OCI-LY7 (cell line): ENCODE results near the gene CAMLG. TPM values are rescaled to one million over a fixed set of nuclear protein-coding genes. Genes with fewer than 3 reads are reported as not detected.
A peak's percentile ranks its signal among the peaks of the same experiment; 100 is the strongest.

Experiments
- BruUV-seq: library from RNA; stranded (reverse); fragments of 400-500 nt; replicated peaks from 2 replicates; lab custom pipeline; 2021; lab: Mats Ljungman, UMichigan
- CTCF ChIA-PET: fragments of 300-600 bp; sonication (Branson Sonifier 250); formaldehyde crosslinking; loops from one replicate; lab custom pipeline; 2022; ENCODE audit warnings: antibody characterized with exemption; ENCODE audit not compliant: unreplicated experiment; lab: Charles Lee
- POLR2A ChIA-PET: fragments of 300-600 bp; sonication (Branson Sonifier 250); formaldehyde crosslinking; loops from one replicate; lab custom pipeline; 2022; ENCODE audit warnings: antibody characterized with exemption; lab: Charles Lee
- DNase-seq: peaks from one replicate; pipeline ENCODE4 v3.0.0-alpha.2; 2015; ENCODE audit warnings: low spot score
- H2AFZ ChIP-seq: fragments of 200-600 bp; sonication (generic), shearing (Covaris generic); 2 replicates; pipeline ENCODE4 v1.6.1; 2014; ENCODE audit warnings: mild to moderate bottlenecking, antibody characterized with exemption, low read length, moderate library complexity
- H3K27ac ChIP-seq: fragments of 200-600 bp; sonication (generic); 2 replicates; pipeline ENCODE4 v1.5.1; 2014; ENCODE audit warnings: mixed run types, low read depth, mild to moderate bottlenecking, moderate library complexity, low read length, inconsistent platforms; ENCODE audit not compliant: poor library complexity, severe bottlenecking
- H3K36me3 ChIP-seq: fragments of 200-600 bp; sonication (generic); 2 replicates; pipeline ENCODE4 v1.6.1; 2014; ENCODE audit warnings: mild to moderate bottlenecking, antibody characterized with exemption, low read length, moderate library complexity, mixed read lengths; ENCODE audit not compliant: insufficient read depth
- H3K4me1 ChIP-seq: fragments of 200-600 bp; sonication (generic); 2 replicates; pipeline ENCODE4 v1.5.1; 2014; ENCODE audit warnings: mild to moderate bottlenecking, low read length; ENCODE audit not compliant: insufficient read depth, poor library complexity, severe bottlenecking
- H3K4me2 ChIP-seq: fragments of 200-600 bp; sonication (generic); 2 replicates; pipeline ENCODE4 v1.6.1; 2014; ENCODE audit warnings: mild to moderate bottlenecking, low read length
- H3K4me3 ChIP-seq: fragments of 200-600 bp; sonication (generic); 2 replicates; pipeline ENCODE4 v1.5.1; 2014; ENCODE audit warnings: mild to moderate bottlenecking, low read depth, low read length; ENCODE audit not compliant: poor library complexity, severe bottlenecking
- H3K79me2 ChIP-seq: fragments of 200-600 bp; sonication (generic); 2 replicates; pipeline ENCODE4 v1.6.1; 2016; ENCODE audit warnings: low read depth, mild to moderate bottlenecking, low read length, moderate library complexity, mixed read lengths; ENCODE audit not compliant: insufficient read depth
- H3K9me2 ChIP-seq: fragments of 200-600 bp; sonication (generic); 2 replicates; pipeline ENCODE4 v1.6.1; 2016; ENCODE audit warnings: mild to moderate bottlenecking, low read length, mixed read lengths; ENCODE audit not compliant: insufficient read depth
- H3K9me3 ChIP-seq: fragments of 200-600 bp; sonication (generic); 2 replicates; pipeline ENCODE4 v1.6.1; 2014; ENCODE audit warnings: mild to moderate bottlenecking, mixed run types, low read length, mixed read lengths
- H4K20me1 ChIP-seq: fragments of 200-600 bp; sonication (generic); 2 replicates; pipeline ENCODE4 v1.6.1; 2014; ENCODE audit warnings: mild to moderate bottlenecking, antibody characterized with exemption, low read length, moderate library complexity, mixed read lengths; ENCODE audit not compliant: insufficient read depth
- EZH2phosphoT487 ChIP-seq: fragments of 200-600 bp; sonication (generic); IDR thresholded peaks from 2 replicates; pipeline ENCODE4 v1.6.1; 2018; ENCODE audit warnings: low read depth, borderline replicate concordance, mild to moderate bottlenecking, mixed run types, antibody characterized with exemption, low read length, moderate library complexity, mixed read lengths
- intact Hi-C: fragments of 100-400 bp; cut with micrococcal nuclease; formaldehyde crosslinking; loops from one replicate; pipeline ENCODE4 v1.10.0; 2022; ENCODE audit not compliant: unreplicated experiment
- total RNA-seq, 2 experiments: library from RNA; depleted of rRNA in 1 of 2; stranded (reverse); fragments of >200 nt in 1 of 2; shearing (Covaris generic) in 1 of 2; gene quantifications; 2 replicates each; pipeline ENCODE4 v1.2.3, GENCODE V29; 2014 to 2022
- TF ChIP-seq, protein P1 (sequence below): fragments of 200-600 bp; sonication (generic); conservative IDR thresholded peaks from 2 replicates; pipeline ENCODE4 v1.5.1; 2014; ENCODE audit warnings: mild to moderate bottlenecking, antibody characterized with exemption, low read length, moderate library complexity, mixed read lengths

Gene CAMLG
- total RNA-seq, 2 experiments from 2014 or later = 28.5 to 36.6 TPM

- H3K9me2 ChIP-seq = no peaks in the 10 kb centered on the region
- H2AFZ ChIP-seq = no peak overlapping the region
- DNase-seq = no peak
- POLR2A ChIA-PET = interaction anchor here (0.6 to 0.7 kb wide), 2 partner anchors 42 to 86 kb away, joined by 4 to 5 read pairs; no protein-coding TSS in a partner anchor
- H4K20me1 ChIP-seq = no peaks in the 10 kb centered on the region
- peaks cover 3% of the 10 kb centered on the region; the same call in 1 of the 2 replicates for H3K79me2 ChIP-seq
- BruUV-seq = no TSS peak
- CTCF ChIA-PET = no interaction called here
- no peak overlapping the region for H3K27ac ChIP-seq
- H3K4me2 ChIP-seq = no peak overlapping the region
- TF ChIP-seq, protein P1, sequence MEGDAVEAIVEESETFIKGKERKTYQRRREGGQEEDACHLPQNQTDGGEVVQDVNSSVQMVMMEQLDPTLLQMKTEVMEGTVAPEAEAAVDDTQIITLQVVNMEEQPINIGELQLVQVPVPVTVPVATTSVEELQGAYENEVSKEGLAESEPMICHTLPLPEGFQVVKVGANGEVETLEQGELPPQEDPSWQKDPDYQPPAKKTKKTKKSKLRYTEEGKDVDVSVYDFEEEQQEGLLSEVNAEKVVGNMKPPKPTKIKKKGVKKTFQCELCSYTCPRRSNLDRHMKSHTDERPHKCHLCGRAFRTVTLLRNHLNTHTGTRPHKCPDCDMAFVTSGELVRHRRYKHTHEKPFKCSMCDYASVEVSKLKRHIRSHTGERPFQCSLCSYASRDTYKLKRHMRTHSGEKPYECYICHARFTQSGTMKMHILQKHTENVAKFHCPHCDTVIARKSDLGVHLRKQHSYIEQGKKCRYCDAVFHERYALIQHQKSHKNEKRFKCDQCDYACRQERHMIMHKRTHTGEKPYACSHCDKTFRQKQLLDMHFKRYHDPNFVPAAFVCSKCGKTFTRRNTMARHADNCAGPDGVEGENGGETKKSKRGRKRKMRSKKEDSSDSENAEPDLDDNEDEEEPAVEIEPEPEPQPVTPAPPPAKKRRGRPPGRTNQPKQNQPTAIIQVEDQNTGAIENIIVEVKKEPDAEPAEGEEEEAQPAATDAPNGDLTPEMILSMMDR = no peak
- TF ChIP-seq EZH2phosphoT487 = no peak
- no peaks in the 10 kb centered on the region for H3K4me1 ChIP-seq
- peaks cover 99% of the 10 kb centered on the region for H3K36me3 ChIP-seq
- no peaks in the 10 kb centered on the region for H3K9me3 ChIP-seq
- intact Hi-C loops = no loop called here
- H3K4me3 ChIP-seq = no peak overlapping the region
Measured at GRCh38 chr5:134769206-134769605, 30.9 kb downstream of the CAMLG start.

DNA sequence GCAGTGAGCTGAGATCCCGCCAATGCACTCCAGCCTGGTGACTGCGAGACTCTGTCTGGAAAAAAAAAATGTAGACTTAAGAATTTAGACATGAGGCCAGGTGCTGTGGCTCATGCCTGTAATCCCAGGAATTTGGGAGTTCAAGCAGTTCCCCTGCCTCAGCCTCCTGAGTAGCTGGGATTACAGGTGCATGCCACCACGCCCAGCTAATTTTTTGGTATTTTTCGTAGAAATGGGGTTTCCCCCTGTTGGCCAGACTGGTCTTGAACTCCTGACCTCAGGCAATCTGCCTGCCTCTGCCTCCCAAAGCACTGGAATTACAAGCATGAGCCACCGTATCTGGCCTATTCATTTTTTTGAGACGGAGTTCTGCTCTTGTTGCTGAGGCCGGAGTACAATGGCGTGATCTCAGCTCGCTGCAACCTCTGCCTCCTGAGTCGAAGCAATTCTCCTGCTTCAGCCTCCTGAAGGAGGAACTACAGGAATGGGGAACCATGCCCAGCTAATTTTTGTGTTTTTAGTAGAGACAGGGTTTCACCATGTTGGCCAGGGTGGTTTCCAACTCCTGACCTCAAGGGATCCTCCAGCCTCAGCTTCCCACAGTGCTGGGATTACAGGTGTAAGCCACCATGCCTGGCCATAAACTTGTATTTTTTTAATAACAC lies 34.2 kb downstream of the CAMLG start:
- Histone ChIP-seq H3K79me2 (no peaks in the 10 kb centered on the region), H3K9me3 (no peaks in the 10 kb centered on the region), H3K4me1 (peaks cover 7% of the 10 kb centered on the region), H3K4me2 (no peak overlapping the region), H3K36me3 (peaks cover 99% of the 10 kb centered on the region), H3K4me3 (no peak overlapping the region), H3K27ac (no peak overlapping the region), H4K20me1 (no peaks in the 10 kb centered on the region), H3K9me2 (no peaks in the 10 kb centered on the region), H2AFZ (no peak overlapping the region)
- CTCF ChIA-PET = no interaction called here
- POLR2A ChIA-PET = no interaction called here
- intact Hi-C loops = no loop called here
- TF ChIP-seq, protein P1 = no peak
- TF ChIP-seq EZH2phosphoT487 = no peak
- DNase-seq = no peak
- BruUV-seq = no TSS peak

DNA sequence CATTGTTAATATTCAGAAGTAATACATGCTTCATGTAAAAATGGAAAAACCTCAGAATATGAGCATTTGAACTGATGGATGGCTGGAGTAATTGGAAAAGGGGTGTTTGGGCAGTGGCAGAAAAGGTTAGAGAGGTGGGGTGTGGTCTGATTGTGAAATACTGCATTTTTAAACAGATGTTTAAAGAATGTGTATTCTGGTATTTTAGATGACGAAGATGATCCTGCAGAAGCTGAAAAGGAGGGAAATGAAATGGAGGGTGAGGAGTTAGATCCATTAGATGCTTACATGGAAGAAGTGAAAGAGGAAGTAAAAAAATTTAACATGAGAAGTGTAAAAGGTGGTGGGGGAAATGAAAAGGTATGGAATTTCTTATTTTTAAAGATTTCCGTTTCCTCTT lies 39.0 kb downstream of the CAMLG start:
- DNase-seq = no peak
- Histone ChIP-seq H3K4me1 (peaks cover 10% of the 10 kb centered on the region), H4K20me1 (no peaks in the 10 kb centered on the region), H3K4me2 (no peak overlapping the region), H3K4me3 (no peak overlapping the region), H3K79me2 (no peaks in the 10 kb centered on the region), H3K9me2 (no peaks in the 10 kb centered on the region), H2AFZ (no peak overlapping the region), H3K27ac (peak overlapping the region; percentile 13), H3K36me3 (peaks cover 92% of the 10 kb centered on the region), H3K9me3 (no peaks in the 10 kb centered on the region)
- POLR2A ChIA-PET = interaction anchor here (0.6 to 1.0 kb wide), 7 partner anchors 17 to 459 kb away, joined by 3 to 5 read pairs (median 3); no protein-coding TSS in a partner anchor
- CTCF ChIA-PET = no interaction called here
- intact Hi-C loops = no loop called here
- BruUV-seq = no TSS peak
- TF ChIP-seq, protein P1 = no peak
- TF ChIP-seq EZH2phosphoT487 = no peak
